Thyroid gland (tissue), 4 donors: ENCODE data around the gene CMKLR1. TPM values are rescaled to one million over a fixed set of nuclear protein-coding genes. Genes with fewer than 3 reads are reported as not detected.

Experiments used
- DNase-seq, 2 donors: peaks; one replicate each; pipeline ENCODE4 v3.0.0-alpha.2; 2019
- H3K27ac ChIP-seq, 3 donors: fragments of 200-600 bp; sonication (generic); 1 replicate in 2 of 3; 2 replicates in 1 of 3; pipeline ENCODE4 v1.5.1; 2016 to 2019; ENCODE audit warnings: mild to moderate bottlenecking in 1 of 3, moderate library complexity in 1 of 3
- H3K27me3 ChIP-seq: fragments of 200-600 bp; sonication (generic); one replicate; pipeline ENCODE4 v1.5.1; 2019
- H3K36me3 ChIP-seq, 2 donors: fragments of 200-600 bp; sonication (generic); one replicate each; pipeline ENCODE4 v1.5.1; 2016 to 2019
- H3K4me1 ChIP-seq, 2 donors: fragments of 200-600 bp; sonication (generic); one replicate each; pipeline ENCODE4 v1.5.1; 2017 to 2019
- H3K4me3 ChIP-seq, 3 donors: fragments of 200-600 bp; sonication (generic); replicated peaks in 1 of 3; 1 replicate in 2 of 3; 2 replicates in 1 of 3; pipeline ENCODE4 v1.5.1; 2016; ENCODE audit warnings: mild to moderate bottlenecking in 1 of 3
- H3K9me3 ChIP-seq: fragments of 200-600 bp; sonication (generic); one replicate; pipeline ENCODE4 v1.5.1; 2017
- POLR2A ChIP-seq, 2 donors: fragments of 450-650 bp; IDR thresholded peaks; one replicate each; pipeline ENCODE4 v1.6.1; 2017; ENCODE audit warnings: antibody characterized with exemption in 2 of 2, mild to moderate bottlenecking in 2 of 2, moderate library complexity in 1 of 2
- WGBS, 2 donors: methylation state at CpG; one replicate each; pipeline ENCODE4 v1.1.5; 2017; 5-methylcytosine and 5-hydroxymethylcytosine counted together
- intact Hi-C: fragments of 100-400 bp; cut with DNase I; formaldehyde crosslinking; loops from one replicate; pipeline ENCODE4 v1.15.1; 2023
- total RNA-seq, 4 donors: library from RNA; depleted of rRNA; stranded (reverse); fragments of >200 nt; gene quantifications; one replicate each; pipeline ENCODE4 v1.2.3, GENCODE V29; 2016
- TF ChIP-seq, protein P1 (sequence below), 6 experiments: fragments of 200-600 bp in 3 of 6; fragments of 450-650 bp in 3 of 6; sonication (generic) in 3 of 6; IDR thresholded peaks; one replicate each; pipeline ENCODE4 v1.5.1; 2016 to 2019; ENCODE audit warnings: antibody characterized with exemption in 6 of 6, mild to moderate bottlenecking in 2 of 6, inconsistent platforms in 1 of 6, moderate library complexity in 1 of 6

Gene CMKLR1
- total RNA-seq, 4 donors from 2014 or later = 6.3 to 15.8 (median 12.2) TPM

DNA sequence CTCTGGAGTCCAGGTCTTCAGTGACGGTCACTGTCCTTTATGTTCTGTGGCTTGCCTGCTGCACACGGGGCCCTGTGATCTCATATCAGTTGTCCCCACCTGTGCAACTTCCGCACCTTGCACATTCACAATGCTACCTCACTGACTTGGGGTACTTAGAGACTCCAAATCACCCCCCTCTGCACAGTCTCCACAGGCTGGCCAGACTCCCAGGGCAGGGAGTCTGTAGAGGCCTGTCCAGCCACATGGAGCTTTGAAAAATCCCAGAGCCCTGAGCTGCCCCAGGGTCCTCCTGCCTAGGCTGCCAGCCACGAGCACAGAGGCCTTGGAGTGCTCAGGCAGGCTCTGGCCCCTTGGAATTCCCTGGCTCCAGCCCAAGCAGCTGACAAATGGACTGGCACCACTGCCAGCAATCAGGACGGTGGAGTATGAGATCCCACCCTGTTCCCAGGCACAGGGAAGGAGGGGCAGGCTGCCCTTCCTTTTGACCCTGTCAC lies 26.4 kb downstream of the CMKLR1 start:
- no peaks in the 10 kb centered on the region for H3K36me3 ChIP-seq
- DNase-seq = peak; percentile 87 to 95
- 44 to 46% methylated on average over 5 of the region's 5 CpGs for WGBS, 2 donors
- no peak overlapping the region for H3K4me3 ChIP-seq
- H3K4me1 ChIP-seq = peaks cover 22 to 36% of the 10 kb centered on the region in 2 donors
- no peaks in the 10 kb centered on the region for H3K27me3 ChIP-seq
- H3K9me3 ChIP-seq = no peaks in the 10 kb centered on the region
- intact Hi-C loops = no loop called here
- peak overlapping the region; percentile 78 to 87 (median 82) for H3K27ac ChIP-seq
- TF ChIP-seq POLR2A (IDR thresholded peaks at IDR 0.05) = no peak
- TF ChIP-seq, protein P1, sequence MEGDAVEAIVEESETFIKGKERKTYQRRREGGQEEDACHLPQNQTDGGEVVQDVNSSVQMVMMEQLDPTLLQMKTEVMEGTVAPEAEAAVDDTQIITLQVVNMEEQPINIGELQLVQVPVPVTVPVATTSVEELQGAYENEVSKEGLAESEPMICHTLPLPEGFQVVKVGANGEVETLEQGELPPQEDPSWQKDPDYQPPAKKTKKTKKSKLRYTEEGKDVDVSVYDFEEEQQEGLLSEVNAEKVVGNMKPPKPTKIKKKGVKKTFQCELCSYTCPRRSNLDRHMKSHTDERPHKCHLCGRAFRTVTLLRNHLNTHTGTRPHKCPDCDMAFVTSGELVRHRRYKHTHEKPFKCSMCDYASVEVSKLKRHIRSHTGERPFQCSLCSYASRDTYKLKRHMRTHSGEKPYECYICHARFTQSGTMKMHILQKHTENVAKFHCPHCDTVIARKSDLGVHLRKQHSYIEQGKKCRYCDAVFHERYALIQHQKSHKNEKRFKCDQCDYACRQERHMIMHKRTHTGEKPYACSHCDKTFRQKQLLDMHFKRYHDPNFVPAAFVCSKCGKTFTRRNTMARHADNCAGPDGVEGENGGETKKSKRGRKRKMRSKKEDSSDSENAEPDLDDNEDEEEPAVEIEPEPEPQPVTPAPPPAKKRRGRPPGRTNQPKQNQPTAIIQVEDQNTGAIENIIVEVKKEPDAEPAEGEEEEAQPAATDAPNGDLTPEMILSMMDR (IDR thresholded peaks at IDR 0.05) = no peak

DNA sequence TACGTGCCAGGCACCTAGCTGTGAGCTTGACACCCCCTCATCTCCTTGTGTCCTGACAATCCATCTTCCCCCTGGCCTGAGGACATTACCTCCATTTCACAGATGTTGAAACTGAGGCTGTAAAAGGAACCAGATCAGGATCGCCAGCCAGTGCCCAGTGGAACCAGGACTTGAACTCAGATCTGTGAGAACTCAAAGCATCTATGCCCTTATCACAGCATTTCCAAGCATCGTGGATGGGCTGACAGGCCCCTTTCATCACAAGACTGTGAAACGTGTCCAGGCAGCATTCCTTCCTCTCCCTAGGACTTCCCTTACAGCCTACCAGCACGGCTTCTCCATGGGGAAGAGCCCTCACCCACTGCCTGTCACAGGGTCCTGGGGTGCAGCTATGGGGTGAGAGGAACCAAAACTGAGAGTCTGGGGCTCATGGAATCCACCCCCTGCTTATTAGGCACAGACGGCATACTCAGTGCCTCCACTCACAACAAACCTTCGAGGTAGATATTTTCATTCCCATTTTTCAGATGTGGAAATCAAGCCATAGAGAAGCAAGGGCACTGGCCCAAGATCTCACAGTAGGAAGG lies 26.9 kb downstream of the CMKLR1 start:
- no peak for DNase-seq
- TF ChIP-seq, protein P1 (IDR thresholded peaks at IDR 0.05) = no peak
- no peak for TF ChIP-seq POLR2A (IDR thresholded peaks at IDR 0.05)
- intact Hi-C loops = no loop called here
- H3K36me3 ChIP-seq = no peaks in the 10 kb centered on the region
- WGBS, 2 donors = 77 to 82% methylated on average over 6 to 7 of the region's 7 CpGs
- H3K4me3 ChIP-seq = no peak overlapping the region
- H3K27ac ChIP-seq = peak overlapping the region in 2 of 3 donors; percentile 82 to 87
- no peaks in the 10 kb centered on the region for H3K9me3 ChIP-seq
- H3K4me1 ChIP-seq = peaks cover 22 to 39% of the 10 kb centered on the region in 2 donors
- H3K27me3 ChIP-seq = no peaks in the 10 kb centered on the region

DNA sequence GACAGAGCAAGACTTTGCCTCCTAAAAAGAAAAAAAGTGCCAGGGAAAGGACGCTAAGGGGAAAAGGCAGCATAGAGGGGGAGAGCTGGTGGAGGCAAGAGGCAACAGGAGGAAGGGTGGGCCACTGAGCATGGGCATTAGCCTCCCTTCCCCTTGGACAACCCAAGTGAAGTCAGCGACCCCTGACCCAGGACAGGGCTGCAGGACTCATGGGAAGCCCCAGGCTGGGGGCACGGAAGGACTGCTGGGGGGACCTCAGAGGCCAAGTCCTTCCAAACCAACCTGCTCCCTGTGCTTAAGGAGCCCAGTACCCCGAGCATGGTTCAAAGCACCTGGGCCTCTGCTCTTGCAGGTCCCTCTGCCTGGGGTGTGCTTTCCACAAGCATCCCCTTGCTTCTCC lies 27.5 kb downstream of the CMKLR1 start:
- Histone ChIP-seq H3K27me3 (no peaks in the 10 kb centered on the region), H3K27ac (peak overlapping the region in 2 of 3 donors; percentile 82 to 87), H3K4me3 (no peak overlapping the region), H3K36me3 (no peaks in the 10 kb centered on the region), H3K9me3 (no peaks in the 10 kb centered on the region), H3K4me1 (peaks cover 22 to 45% of the 10 kb centered on the region in 2 donors)
- 91 to 92% methylated on average over 2 to 3 of the region's 4 CpGs for WGBS, 2 donors
- TF ChIP-seq POLR2A (IDR thresholded peaks at IDR 0.05) = no peak
- TF ChIP-seq, protein P1 (IDR thresholded peaks at IDR 0.05) = no peak
- intact Hi-C loops = no loop called here
- no peak for DNase-seq

DNA sequence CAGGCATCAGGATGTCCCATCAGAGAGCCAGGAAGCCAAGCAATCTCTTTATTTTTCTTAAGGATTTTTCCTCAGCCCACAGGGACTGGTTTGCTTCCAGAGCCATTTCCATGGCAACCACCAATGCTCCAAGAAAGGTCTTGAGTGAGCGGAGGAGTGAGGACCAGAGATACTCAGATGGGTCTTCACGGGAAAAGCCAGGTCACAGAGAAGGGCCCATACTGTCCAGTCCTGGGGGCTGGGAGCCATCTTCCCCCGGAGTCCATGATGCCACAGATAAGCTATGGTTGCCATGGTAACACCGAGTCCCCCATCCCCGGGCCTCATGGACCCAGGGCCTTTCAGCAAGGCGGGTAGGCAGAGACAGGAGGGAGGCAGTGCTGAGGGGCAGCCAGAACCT lies 28.6 kb downstream of the CMKLR1 start:
- H3K36me3 ChIP-seq = no peaks in the 10 kb centered on the region
- DNase-seq = no peak
- intact Hi-C loops = no loop called here
- peaks cover 22 to 48% of the 10 kb centered on the region in 2 donors for H3K4me1 ChIP-seq
- no peaks in the 10 kb centered on the region for H3K27me3 ChIP-seq
- H3K4me3 ChIP-seq = no peak overlapping the region
- no peak overlapping the region for H3K27ac ChIP-seq
- TF ChIP-seq, protein P1 (IDR thresholded peaks at IDR 0.05) = no peak
- TF ChIP-seq POLR2A (IDR thresholded peaks at IDR 0.05) = no peak
- WGBS, 2 donors = 55 to 58% methylated on average over 6 of the region's 6 CpGs
- H3K9me3 ChIP-seq = no peaks in the 10 kb centered on the region

DNA sequence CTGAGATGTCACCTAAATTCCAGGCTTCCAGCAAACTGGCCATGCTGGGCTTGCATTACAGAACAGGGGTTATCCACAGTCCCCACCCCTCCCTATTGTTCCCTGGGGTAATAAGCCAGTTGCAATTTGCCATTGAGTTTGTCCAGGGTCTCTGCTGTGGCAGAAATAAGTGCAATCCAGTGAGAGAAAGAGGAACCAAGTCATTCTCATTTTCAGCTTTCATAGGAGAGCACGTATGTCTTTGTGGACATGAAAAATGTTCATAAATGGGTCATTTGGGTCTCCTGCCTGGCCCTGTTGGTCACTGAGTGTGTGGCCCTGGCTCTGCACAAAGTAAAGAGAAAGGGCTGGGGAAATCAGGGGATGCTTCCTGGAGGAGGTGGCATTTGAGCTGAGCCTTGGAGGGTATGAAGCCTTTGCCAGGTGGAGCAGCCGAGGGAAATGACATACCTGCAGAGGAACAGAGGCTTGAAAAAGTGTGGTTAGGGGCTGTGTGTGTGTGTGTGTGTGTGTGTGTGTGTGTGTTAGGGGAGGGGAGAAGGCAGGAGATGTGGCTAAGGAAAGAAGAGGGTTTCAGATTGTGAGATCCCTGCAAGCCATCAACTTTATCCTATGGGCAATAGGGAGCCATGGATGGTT lies 29.3 kb downstream of the CMKLR1 start:
- intact Hi-C loops = no loop called here
- H3K27me3 ChIP-seq = no peaks in the 10 kb centered on the region
- H3K36me3 ChIP-seq = no peaks in the 10 kb centered on the region
- H3K4me3 ChIP-seq = no peak overlapping the region
- no peak overlapping the region for H3K27ac ChIP-seq
- TF ChIP-seq POLR2A (IDR thresholded peaks at IDR 0.05) = no peak
- TF ChIP-seq, protein P1 (IDR thresholded peaks at IDR 0.05) = no peak
- no peaks in the 10 kb centered on the region for H3K9me3 ChIP-seq
- H3K4me1 ChIP-seq = peaks cover 24 to 55% of the 10 kb centered on the region in 2 donors
- WGBS, 2 donors = 76 to 86% methylated on average over 2 of the region's 2 CpGs
- DNase-seq = no peak
